HCT116 (cell line): ENCODE measurements around the gene OVOL2. TPM values are rescaled to one million over a fixed set of nuclear protein-coding genes. Genes with fewer than 3 reads are reported as not detected.

Experiments
- ATAC-seq: fragments of 200-7000 bp; cut with Tn5 transposase; 2 replicates; pipeline ENCODE4 v1.9.1; 2020; ENCODE audit warnings: mild to moderate bottlenecking, moderate library complexity
- BruUV-seq: library from RNA; stranded (reverse); fragments of 400-500 nt; replicated peaks from 2 replicates; lab custom pipeline; 2021; lab: Mats Ljungman, UMichigan
- CTCF ChIA-PET: fragments of 300-600 bp; sonication (Branson Sonifier 250); formaldehyde crosslinking; loops from one replicate; lab custom pipeline; 2021; ENCODE audit warnings: antibody characterized with exemption; lab: Charles Lee
- POLR2A ChIA-PET: fragments of 300-600, 350-600 bp; sonication (Branson Sonifier 250); formaldehyde crosslinking; loops from one replicate; lab custom pipeline; 2021; ENCODE audit warnings: antibody characterized with exemption; lab: Charles Lee
- RAD21 ChIA-PET, 2 experiments: fragments of 300-600 bp; sonication (Branson Sonifier 250); formaldehyde crosslinking; loops; one replicate each; lab custom pipeline; 2023; ENCODE audit warnings: low total read pairs in 2 of 2; ENCODE audit not compliant: uncharacterized antibody in 2 of 2, unreplicated experiment in 2 of 2, low non-redundant PET in 1 of 2; lab: Charles Lee
- DNase-seq: peaks from one replicate; pipeline ENCODE4 v3.0.0-alpha.2; 2010; ENCODE audit warnings: low read depth, low spot score
- H2AFZ ChIP-seq: fragments of 200-600 bp; shearing (Covaris generic), sonication (generic); 2 replicates; pipeline ENCODE4 v1.6.1; 2017; ENCODE audit warnings: low read depth, mixed run types, mixed read lengths, antibody characterized with exemption, low read length; ENCODE audit not compliant: poor library complexity, severe bottlenecking
- H3K27ac ChIP-seq: 2 replicates; pipeline ENCODE4 v1.5.1; 2012; ENCODE audit warnings: low read depth, low read length
- H3K27me3 ChIP-seq: fragments of 200-600 bp; sonication (generic); 2 replicates; pipeline ENCODE4 v1.6.1; 2016; ENCODE audit warnings: mixed run types, low read length, mixed read lengths; ENCODE audit not compliant: insufficient read depth
- H3K36me3 ChIP-seq, 2 experiments: fragments of 200-500 bp in 1 of 2; fragments of 200-600 bp in 1 of 2; sonication (Bioruptor generic) in 1 of 2; sonication (generic) in 1 of 2; 2 replicates each; pipeline versions ENCODE4 v1.5.1 to v1.6.1; 2014 to 2016; ENCODE audit warnings: low read length in 2 of 2, inconsistent platforms in 1 of 2, mixed read lengths in 1 of 2, mixed run types in 1 of 2; ENCODE audit not compliant: insufficient read depth in 2 of 2, control insufficient read depth in 1 of 2
- H3K4me1 ChIP-seq, 2 experiments: fragments of 200-600 bp in 1 of 2; sonication (generic) in 1 of 2; 2 replicates each; pipeline versions ENCODE4 v1.5.1 to v1.6.1; 2012 to 2017; ENCODE audit warnings: low read length in 2 of 2, inconsistent platforms in 1 of 2, mild to moderate bottlenecking in 1 of 2, mixed read lengths in 1 of 2, mixed run types in 1 of 2, moderate library complexity in 1 of 2; ENCODE audit not compliant: insufficient read depth in 2 of 2, control insufficient read depth in 1 of 2
- H3K4me2 ChIP-seq: fragments of 200-600 bp; sonication (generic); 2 replicates; pipeline ENCODE4 v1.6.1; 2017; ENCODE audit warnings: mixed run types, low read length, mixed read lengths
- H3K4me3 ChIP-seq, 2 experiments: fragments of 200-600 bp in 1 of 2; sonication (generic) in 1 of 2; replicated peaks in 1 of 2; 2 replicates each; pipeline ENCODE4 v1.5.1; 2011 to 2016; ENCODE audit warnings: low read length in 2 of 2, control low read depth in 1 of 2, low read depth in 1 of 2, mild to moderate bottlenecking in 1 of 2, mixed read lengths in 1 of 2, mixed run types in 1 of 2
- H3K79me2 ChIP-seq: fragments of 200-600 bp; sonication (generic); 2 replicates; pipeline ENCODE4 v1.6.1; 2017; ENCODE audit warnings: mild to moderate bottlenecking, mixed run types, low read length, moderate library complexity, mixed read lengths; ENCODE audit not compliant: insufficient read depth
- H3K9ac ChIP-seq: fragments of 200-600 bp; sonication (generic); 2 replicates; pipeline ENCODE4 v1.6.1; 2016; ENCODE audit warnings: low read length, mixed read lengths
- H3K9me2 ChIP-seq: fragments of 200-600 bp; sonication (generic), shearing (Covaris generic); 2 replicates; pipeline ENCODE4 v1.6.1; 2017; ENCODE audit warnings: mixed run types, mild to moderate bottlenecking, moderate library complexity; ENCODE audit not compliant: insufficient read depth
- H3K9me3 ChIP-seq, 2 experiments: fragments of 200-500 bp in 1 of 2; fragments of 200-600 bp in 1 of 2; sonication (Bioruptor generic) in 1 of 2; sonication (generic) in 1 of 2; 2 replicates each; pipeline ENCODE4 v1.6.1; 2014 to 2017; ENCODE audit warnings: low read length in 2 of 2, mixed read lengths in 2 of 2, inconsistent platforms in 1 of 2, low read depth in 1 of 2, mild to moderate bottlenecking in 1 of 2, mixed run types in 1 of 2, moderate library complexity in 1 of 2; ENCODE audit not compliant: control insufficient read depth in 1 of 2, insufficient read depth in 1 of 2
- H4K20me1 ChIP-seq: fragments of 200-600 bp; sonication (generic), shearing (Covaris generic); 2 replicates; pipeline ENCODE4 v1.6.1; 2017; ENCODE audit warnings: mixed run types, mild to moderate bottlenecking, moderate library complexity; ENCODE audit not compliant: insufficient read depth
- ATF3 ChIP-seq: IDR thresholded peaks from 2 replicates; pipeline ENCODE4 v1.6.1; 2012
- CBX3 ChIP-seq: IDR thresholded peaks from 2 replicates; pipeline ENCODE4 v1.6.1; 2012; ENCODE audit warnings: low read depth
- CEBPB ChIP-seq: IDR thresholded peaks from 2 replicates; pipeline ENCODE4 v1.6.1; 2012; ENCODE audit warnings: low read depth
- CTCF ChIP-seq, 3 experiments: fragments of 200-600 bp in 1 of 3; sonication (generic) in 1 of 3; IDR thresholded peaks in 2 of 3; conservative IDR thresholded peaks in 1 of 3; 2 replicates each; pipeline ENCODE4 v1.5.1; 2012 to 2017; ENCODE audit warnings: low read depth in 2 of 3, low read length in 2 of 3, antibody characterized with exemption in 1 of 3, borderline replicate concordance in 1 of 3, control low read depth in 1 of 3, mild to moderate bottlenecking in 1 of 3, mixed read lengths in 1 of 3, mixed run types in 1 of 3, moderate library complexity in 1 of 3; ENCODE audit not compliant: insufficient read depth in 1 of 3
- ELF1 ChIP-seq: IDR thresholded peaks from 2 replicates; pipeline ENCODE4 v1.6.1; 2012; ENCODE audit warnings: low read depth, borderline replicate concordance
- EZH2phosphoT487 ChIP-seq: fragments of 200-600 bp; IDR thresholded peaks from 2 replicates; pipeline ENCODE4 v1.6.1; 2018; ENCODE audit warnings: antibody characterized with exemption, borderline replicate concordance
- FOSL1 ChIP-seq: IDR thresholded peaks from 2 replicates; pipeline ENCODE4 v1.6.1; 2012; ENCODE audit warnings: low read depth
- MAX ChIP-seq: IDR thresholded peaks from 2 replicates; pipeline ENCODE4 v1.6.1; 2012
- POLR2A ChIP-seq: IDR thresholded peaks from 2 replicates; pipeline ENCODE4 v1.7.0; 2011; ENCODE audit warnings: borderline replicate concordance; ENCODE audit not compliant: insufficient read depth, insufficient read length; ENCODE audit errors: extremely low read depth
- RAD21 ChIP-seq: IDR thresholded peaks from 2 replicates; pipeline ENCODE4 v1.6.1; 2012; ENCODE audit warnings: low read depth, mild to moderate bottlenecking
- SP1 ChIP-seq: IDR thresholded peaks from 2 replicates; pipeline ENCODE4 v1.6.1; 2012; ENCODE audit warnings: low read depth
- ZBTB33 ChIP-seq: IDR thresholded peaks from 2 replicates; pipeline ENCODE4 v1.6.1; 2011; ENCODE audit warnings: mild to moderate bottlenecking, low read length, moderate library complexity; ENCODE audit not compliant: insufficient replicate concordance; ENCODE audit errors: extremely low read depth
- ZFX ChIP-seq: fragments of 450-650 bp; IDR thresholded peaks from 2 replicates; pipeline ENCODE4 v1.6.1; 2017
- intact Hi-C: fragments of 100-400 bp; cut with micrococcal nuclease; formaldehyde crosslinking; loops from 2 replicates; pipeline ENCODE4 v1.10.0; 2022
- total RNA-seq: library from RNA; stranded (reverse); gene quantifications from one replicate; pipeline ENCODE4 v1.2.1, GENCODE V29; 2021; ENCODE audit not compliant: unreplicated experiment

Gene OVOL2
- total RNA-seq, 1 experiment from 2014 or later, result 0.86 TPM

- no peak overlapping the region for H3K4me2 ChIP-seq
Observed at GRCh38 chr20:17992847-17993513, 64.7 kb downstream of the OVOL2 start.

More at GRCh38 chr20:17992847-17993513, 64.7 kb downstream of the OVOL2 start:
- Histone ChIP-seq H3K9me2 (no peaks in the 10 kb centered on the region), H3K4me3 (no peak overlapping the region), H3K27ac (no peak overlapping the region), H3K36me3 (peaks cover 7 to 17% of the 10 kb centered on the region in 2 experiments), H3K79me2 (peaks cover 10% of the 10 kb centered on the region), H3K9ac (no peak overlapping the region), H3K4me1 (peaks cover 0 to 6% of the 10 kb centered on the region in 2 experiments; a peak in 2 of 4 replicates), H2AFZ (no peak overlapping the region), H4K20me1 (no peaks in the 10 kb centered on the region), H3K27me3 (no peaks in the 10 kb centered on the region), H3K9me3 (no peaks in the 10 kb centered on the region)
- no TSS peak for BruUV-seq
- RAD21 ChIA-PET, result no interaction called here
- ATAC-seq, result no peak
- CTCF ChIA-PET, result no interaction called here
- intact Hi-C loops, result loop anchor here (10.0 kb wide), 2 partner anchors 282 to 458 kb away; partner anchors contain the start of gene BFSP1
- DNase-seq, result no peak
- TF ChIP-seq RAD21, result no peak
- TF ChIP-seq POLR2A, result no peak
- TF ChIP-seq ELF1, result no peak
- TF ChIP-seq ZBTB33, result no peak
- TF ChIP-seq CBX3, result no peak
- TF ChIP-seq FOSL1, result no peak
- TF ChIP-seq SP1, result no peak
- TF ChIP-seq MAX, result no peak
- no peak for TF ChIP-seq ATF3
- TF ChIP-seq CTCF (IDR thresholded peaks at IDR 0.05 in 2 of 3, conservative IDR thresholded peaks at IDR 0.05 in 1 of 3; ENCODE audit: borderline replicate concordance in 1 of 3, insufficient read depth in 1 of 3, low read depth in 2 of 3, low read length in 2 of 3), result no peak
- no peak for TF ChIP-seq EZH2phosphoT487
- TF ChIP-seq ZFX, result no peak
- no peak for TF ChIP-seq CEBPB
- POLR2A ChIA-PET, result no interaction called here
